ENCODE results near the gene GUCD1.

DNA sequence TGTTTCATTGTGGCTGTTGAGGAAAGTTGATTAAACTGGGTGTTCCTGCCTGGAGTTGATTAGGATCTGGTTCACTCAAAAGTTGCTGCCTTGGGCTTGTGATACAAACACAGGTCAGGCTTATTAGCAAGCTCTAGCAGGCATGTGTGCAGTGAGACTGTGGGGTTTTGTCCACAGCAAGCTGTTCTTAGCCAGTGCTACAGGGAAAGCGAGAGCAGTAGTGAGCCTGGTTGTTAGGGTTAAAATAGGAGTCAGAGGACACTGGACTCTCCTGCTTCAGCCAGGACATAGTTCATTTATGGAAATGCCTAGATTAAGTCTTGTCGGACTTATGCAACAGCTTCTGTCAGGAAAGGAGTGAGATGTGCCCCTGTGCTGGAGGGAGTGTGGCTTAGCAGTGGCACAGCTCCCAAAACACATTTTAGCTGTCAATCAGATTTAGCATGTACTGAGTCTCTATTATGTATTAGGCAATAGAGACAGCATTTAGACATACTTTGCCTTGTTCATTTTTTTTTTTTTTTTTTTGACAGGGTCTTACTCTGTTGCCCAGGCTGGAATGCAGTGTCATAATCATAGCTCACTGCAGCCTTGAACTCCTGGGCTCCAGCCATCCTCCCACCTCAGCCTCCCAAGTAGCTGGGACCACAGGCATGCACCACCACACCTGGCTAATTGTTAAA lies 9.6 kb upstream of the GUCD1 start:
- TF ChIP-seq CTCF (conservative IDR thresholded peaks at IDR 0.05), result no peak
- TF ChIP-seq ZFX (IDR thresholded peaks at IDR 0.05), result no peak

All from C4-2B (cell line).